ENCODE results near the gene ABLIM3. TPM values are rescaled to one million over a fixed set of nuclear protein-coding genes. Genes with fewer than 3 reads are reported as not detected.

ABLIM3 gene
- total RNA-seq, 4 donors from 2014 or later, result 14.8 to 50.7 (median 25.4) TPM

DNA sequence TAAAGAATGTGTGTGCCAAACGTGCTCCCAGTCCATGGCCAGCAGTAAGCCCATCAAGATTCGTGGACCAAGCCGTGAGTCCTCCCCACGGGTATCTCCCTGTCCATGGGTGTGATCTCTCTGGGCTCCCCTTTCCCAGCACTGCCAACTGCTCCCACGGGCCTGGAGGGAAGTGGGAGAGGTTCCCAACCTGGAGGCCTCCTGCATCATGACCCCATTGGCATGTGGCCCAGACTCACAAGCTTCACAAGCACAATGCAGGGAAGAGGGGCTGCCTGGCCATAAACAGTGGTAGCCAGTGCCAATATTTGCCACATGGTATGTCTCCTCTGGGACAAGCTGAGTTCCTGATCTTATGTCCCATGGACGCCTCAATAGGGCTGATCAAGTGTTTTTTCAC lies 59.1 kb downstream of the ABLIM3 start:
- no peak for ATAC-seq
- TF ChIP-seq POLR2A (IDR thresholded peaks at IDR 0.05), result no peak
- no peak for TF ChIP-seq EP300 (IDR thresholded peaks at IDR 0.05)
- no peak for TF ChIP-seq POLR2AphosphoS5 (IDR thresholded peaks at IDR 0.05)
- no peak for TF ChIP-seq CTCF (IDR thresholded peaks at IDR 0.05)
- H3K27ac ChIP-seq, result no peak overlapping the region
- H3K4me1 ChIP-seq, result peaks cover 0 to 12% (median 0%) of the 10 kb centered on the region in 3 donors
- peaks cover 0 to 66% of the 10 kb centered on the region in 2 donors for H3K36me3 ChIP-seq
- H3K9me3 ChIP-seq, result no peaks in the 10 kb centered on the region
- no peaks in the 10 kb centered on the region for H3K27me3 ChIP-seq
- WGBS, 2 donors (ENCODE audit: low coverage in 1 of 2), result 7% methylated on average over 2 of the region's 6 CpGs; no CpG with 5 or more reads in 1 of the 2 donors
- no peak overlapping the region for H3K4me3 ChIP-seq

DNA sequence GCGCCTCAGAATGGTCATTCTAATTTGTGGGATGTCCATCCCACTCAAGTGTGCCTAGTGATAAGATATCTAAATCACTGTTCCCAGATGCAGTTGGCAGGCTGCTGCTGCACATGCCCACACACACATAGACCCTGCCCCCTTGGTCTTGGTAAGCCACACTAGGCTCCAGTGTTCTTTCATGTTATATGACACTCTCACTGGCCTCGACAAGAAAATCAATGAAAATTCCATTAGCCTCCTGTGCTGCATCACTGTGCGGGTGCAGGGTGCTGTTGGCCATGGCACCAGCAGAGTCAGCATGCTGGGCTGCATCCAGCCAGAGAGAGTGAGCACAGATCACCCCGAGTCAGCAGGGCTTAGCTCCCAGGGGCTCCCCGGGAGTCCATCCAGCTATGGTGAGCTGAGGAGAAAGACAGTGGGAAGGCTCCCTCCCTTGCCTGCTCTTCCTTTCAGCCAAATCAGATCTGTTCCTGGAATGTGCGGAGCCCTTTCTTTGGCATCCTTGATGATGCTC lies 59.9 kb downstream of the ABLIM3 start:
- Histone ChIP-seq H3K4me3 (no peak overlapping the region), H3K9me3 (no peaks in the 10 kb centered on the region), H3K27me3 (no peaks in the 10 kb centered on the region), H3K27ac (no peak overlapping the region), H3K36me3 (peaks cover 0 to 66% of the 10 kb centered on the region in 2 donors), H3K4me1 (peaks cover 0 to 16% (median 0%) of the 10 kb centered on the region in 3 donors)
- TF ChIP-seq EP300 (IDR thresholded peaks at IDR 0.05), result no peak
- TF ChIP-seq POLR2A (IDR thresholded peaks at IDR 0.05), result no peak
- no peak for TF ChIP-seq CTCF (IDR thresholded peaks at IDR 0.05)
- TF ChIP-seq POLR2AphosphoS5 (IDR thresholded peaks at IDR 0.05), result no peak
- 86% methylated on average over 4 of the region's 6 CpGs; no CpG with 5 or more reads in 1 of the 2 donors for WGBS, 2 donors (ENCODE audit: low coverage in 1 of 2)
- no peak for ATAC-seq

- no peaks in the 10 kb centered on the region for H3K9me3 ChIP-seq
- no peak overlapping the region for H3K27ac ChIP-seq
- no peak for ATAC-seq
- TF ChIP-seq CTCF (IDR thresholded peaks at IDR 0.05) (no peak), POLR2AphosphoS5 (IDR thresholded peaks at IDR 0.05) (no peak)
- no peak overlapping the region for H3K4me3 ChIP-seq
- H3K27me3 ChIP-seq, result no peaks in the 10 kb centered on the region
- peaks cover 0 to 73% of the 10 kb centered on the region in 2 donors for H3K36me3 ChIP-seq
- 100% methylated on average over 1 of the region's 1 CpG for WGBS, 2 donors (ENCODE audit: low coverage in 1 of 2)
- peaks cover 0 to 22% (median 2%) of the 10 kb centered on the region in 3 donors for H3K4me1 ChIP-seq
Observed at GRCh38 chr5:149202910-149203451, 61.7 kb downstream of the ABLIM3 start.

DNA sequence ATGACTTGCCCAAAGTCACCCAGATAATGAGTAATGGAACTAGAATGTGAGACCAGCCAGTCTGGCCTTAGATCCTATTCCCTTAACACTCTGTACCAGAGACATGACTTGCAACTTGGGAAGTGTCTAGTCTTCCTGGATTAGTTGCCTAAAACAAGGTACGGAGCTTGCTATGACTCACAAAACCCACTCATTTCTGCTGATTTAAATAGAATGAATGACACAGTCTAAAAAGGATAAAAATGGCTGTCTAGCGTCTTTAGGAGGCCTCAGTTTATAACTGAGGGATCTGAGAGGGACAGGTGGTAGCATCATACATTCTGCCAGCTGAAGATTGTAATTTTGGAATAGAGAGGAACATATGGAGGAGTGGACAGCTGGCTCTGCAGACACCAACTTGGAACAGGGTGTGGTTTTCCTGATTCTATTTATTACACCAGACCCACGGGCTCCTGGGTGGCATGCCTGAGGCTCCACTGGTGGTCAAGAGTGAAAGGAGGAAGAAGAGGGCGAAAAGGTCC lies 62.7 kb downstream of the ABLIM3 start:
- H3K4me1 ChIP-seq, result peaks cover 0 to 22% (median 2%) of the 10 kb centered on the region in 3 donors
- peaks cover 0 to 73% of the 10 kb centered on the region in 2 donors for H3K36me3 ChIP-seq
- 55 to 69% methylated on average over 2 to 3 of the region's 4 CpGs for WGBS, 2 donors (ENCODE audit: low coverage in 1 of 2)
- H3K9me3 ChIP-seq, result no peaks in the 10 kb centered on the region
- H3K4me3 ChIP-seq, result no peak overlapping the region
- no peak overlapping the region for H3K27ac ChIP-seq
- no peak for ATAC-seq
- H3K27me3 ChIP-seq, result no peaks in the 10 kb centered on the region
- TF ChIP-seq CTCF (IDR thresholded peaks at IDR 0.05) (no peak), EP300 (IDR thresholded peaks at IDR 0.05) (no peak), POLR2A (IDR thresholded peaks at IDR 0.05) (no peak), POLR2AphosphoS5 (IDR thresholded peaks at IDR 0.05) (no peak)

Data from gastroesophageal sphincter (tissue), 4 donors.